ENCODE results near the gene OR1F1.
A peak's percentile ranks its signal among the peaks of the same experiment; 100 is the strongest.

The OR1F1 gene

GRCh38 chr16:3142770-3143169, 45.2 kb upstream of the OR1F1 start:
- TF ChIP-seq ZFX (IDR thresholded peaks at IDR 0.05; ENCODE audit: borderline replicate concordance): no peak
- no peak for TF ChIP-seq CTCF (IDR thresholded peaks at IDR 0.05)
- peak overlapping the region; percentile 67 for H3K27ac ChIP-seq

- TF ChIP-seq ZFX (IDR thresholded peaks at IDR 0.05; ENCODE audit: borderline replicate concordance) (no peak), CTCF (IDR thresholded peaks at IDR 0.05) (no peak)
Observed at GRCh38 chr16:3143189-3143588, 44.8 kb upstream of the OR1F1 start.

GRCh38 chr16:3143598-3144320, 44.2 kb upstream of the OR1F1 start:
- no peak for TF ChIP-seq ZFX (IDR thresholded peaks at IDR 0.05; ENCODE audit: borderline replicate concordance)
- TF ChIP-seq CTCF (IDR thresholded peaks at IDR 0.05): no peak
- H3K27ac ChIP-seq: peak overlapping the region; percentile 67

More at GRCh38 chr16:3143189-3143588, 44.8 kb upstream of the OR1F1 start:
- H3K27ac ChIP-seq: peak overlapping the region; percentile 67

DNA sequence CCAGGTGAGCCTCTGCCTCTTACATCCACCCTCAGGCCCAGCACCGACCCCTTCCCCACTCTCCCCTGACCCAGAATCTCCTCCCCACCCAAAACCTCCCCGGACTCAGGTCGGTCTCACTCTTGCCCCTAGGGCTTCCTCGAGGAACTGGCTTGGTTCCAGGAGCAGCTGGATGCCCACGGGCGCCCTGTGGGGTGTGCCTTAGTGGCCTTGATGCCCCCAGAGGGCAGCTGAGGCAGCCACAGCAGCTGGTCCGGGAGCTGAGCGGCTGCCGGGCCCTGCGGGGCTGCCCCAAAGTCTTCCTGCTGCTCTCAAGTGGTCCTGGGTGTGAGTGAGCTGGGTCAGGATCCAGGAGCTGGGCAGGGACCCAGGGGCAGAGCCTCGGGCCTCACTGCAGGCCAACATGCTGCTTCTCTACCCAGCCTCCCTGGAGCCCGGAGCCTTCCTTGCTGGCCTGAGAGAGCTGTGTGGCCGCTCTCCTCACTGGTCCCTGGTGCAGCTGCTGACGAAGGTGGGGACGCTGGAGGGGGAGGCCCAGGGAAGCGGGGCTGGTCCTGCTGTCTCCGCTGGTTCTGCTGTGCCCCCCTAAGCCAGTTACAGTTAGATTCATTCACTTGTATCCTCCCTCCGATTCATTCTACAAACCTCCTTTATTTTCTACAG, 43.6 kb upstream of the OR1F1 start:
- H3K27ac ChIP-seq: peak overlapping the region; percentile 67; the same call in 1 of the 2 replicates
- TF ChIP-seq CTCF (IDR thresholded peaks at IDR 0.05) (no peak), ZFX (IDR thresholded peaks at IDR 0.05; ENCODE audit: borderline replicate concordance) (no peak)

- TF ChIP-seq CTCF (IDR thresholded peaks at IDR 0.05) (no peak), ZFX (IDR thresholded peaks at IDR 0.05; ENCODE audit: borderline replicate concordance) (no peak)
- no peak overlapping the region for H3K27ac ChIP-seq
Observed at GRCh38 chr16:3145151-3145550, 42.9 kb upstream of the OR1F1 start.

DNA sequence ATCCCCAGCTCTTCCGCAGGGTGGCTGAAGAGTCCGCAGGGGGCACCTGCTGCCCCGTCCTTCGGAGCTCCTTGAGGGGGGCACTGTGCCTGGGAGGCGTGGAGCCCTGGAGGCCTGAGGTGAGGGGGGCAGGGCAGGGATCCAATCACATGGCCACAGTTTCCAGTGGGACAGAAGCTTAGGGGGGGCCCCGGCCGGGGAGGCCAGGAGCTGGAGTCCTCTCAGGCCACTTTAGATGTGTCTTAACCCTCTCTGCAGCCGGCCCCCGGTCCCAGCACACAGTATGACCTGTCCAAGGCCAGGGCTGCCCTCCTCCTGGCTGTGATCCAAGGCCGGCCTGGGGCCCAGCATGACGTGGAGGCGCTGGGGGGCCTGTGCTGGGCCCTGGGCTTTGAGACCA, 42.3 kb upstream of the OR1F1 start:
- H3K27ac ChIP-seq: no peak overlapping the region
- no peak for TF ChIP-seq ZFX (IDR thresholded peaks at IDR 0.05; ENCODE audit: borderline replicate concordance)
- TF ChIP-seq CTCF (IDR thresholded peaks at IDR 0.05): no peak
